ENCODE measurements around the gene ADAMTS7.
"Not testable (repeated sequence)": the region's sequence is repeated elsewhere in the genome, so short reads cannot be mapped to it uniquely, and the experiment has no call there.

- TF ChIP-seq, protein P1, sequence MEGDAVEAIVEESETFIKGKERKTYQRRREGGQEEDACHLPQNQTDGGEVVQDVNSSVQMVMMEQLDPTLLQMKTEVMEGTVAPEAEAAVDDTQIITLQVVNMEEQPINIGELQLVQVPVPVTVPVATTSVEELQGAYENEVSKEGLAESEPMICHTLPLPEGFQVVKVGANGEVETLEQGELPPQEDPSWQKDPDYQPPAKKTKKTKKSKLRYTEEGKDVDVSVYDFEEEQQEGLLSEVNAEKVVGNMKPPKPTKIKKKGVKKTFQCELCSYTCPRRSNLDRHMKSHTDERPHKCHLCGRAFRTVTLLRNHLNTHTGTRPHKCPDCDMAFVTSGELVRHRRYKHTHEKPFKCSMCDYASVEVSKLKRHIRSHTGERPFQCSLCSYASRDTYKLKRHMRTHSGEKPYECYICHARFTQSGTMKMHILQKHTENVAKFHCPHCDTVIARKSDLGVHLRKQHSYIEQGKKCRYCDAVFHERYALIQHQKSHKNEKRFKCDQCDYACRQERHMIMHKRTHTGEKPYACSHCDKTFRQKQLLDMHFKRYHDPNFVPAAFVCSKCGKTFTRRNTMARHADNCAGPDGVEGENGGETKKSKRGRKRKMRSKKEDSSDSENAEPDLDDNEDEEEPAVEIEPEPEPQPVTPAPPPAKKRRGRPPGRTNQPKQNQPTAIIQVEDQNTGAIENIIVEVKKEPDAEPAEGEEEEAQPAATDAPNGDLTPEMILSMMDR (conservative IDR thresholded peaks at IDR 0.05 in 1 of 2, IDR thresholded peaks at IDR 0.05 in 1 of 2; ENCODE audit: low read depth in 1 of 2, low read length in 2 of 2) = not testable (repeated sequence)
- not testable (repeated sequence) for TF ChIP-seq EZH2 (IDR thresholded peaks at IDR 0.05; ENCODE audit: low read length, missing control alignments)
Measured at GRCh38 chr15:78753359-78753659, 58.0 kb downstream of the ADAMTS7 start.

Data from fibroblast of lung (primary cell).